ENCODE results near the gene IFNA1. TPM values are rescaled to one million over a fixed set of nuclear protein-coding genes. Genes with fewer than 3 reads are reported as not detected.
A peak's percentile ranks its signal among the peaks of the same experiment; 100 is the strongest.

Gene IFNA1
- total RNA-seq, 1 experiment from 2014 or later: not detected

GRCh38 chr9:21392270-21392669 is 48.0 kb upstream of the IFNA1 start:
- Histone ChIP-seq H3K27ac (ENCODE audit: insufficient read length, low read depth, low read length) (no peak overlapping the region), H3K27me3 (ENCODE audit: insufficient read depth, low read length) (no peaks in the 10 kb centered on the region), H3K4me1 (ENCODE audit: insufficient read depth, low read length) (no peaks in the 10 kb centered on the region), H3K18ac (ENCODE audit: insufficient read length, low read depth, low read length) (no peak overlapping the region), H4K5ac (ENCODE audit: insufficient read length, low read depth, low read length) (no peak overlapping the region), H3K9me3 (ENCODE audit: control insufficient read depth, low read depth, low read length) (no peaks in the 10 kb centered on the region), H3K4me2 (ENCODE audit: insufficient read depth, insufficient read length, low read length) (no peak overlapping the region), H4K8ac (replicated peaks; ENCODE audit: insufficient read length, low read depth, low read length) (no peak overlapping the region), H2BK15ac (ENCODE audit: low read depth, low read length) (no peak overlapping the region), H3K23me2 (ENCODE audit: insufficient read length, low read depth, low read length, poor library complexity, severe bottlenecking) (no peaks in the 10 kb centered on the region), H3K79me1 (ENCODE audit: insufficient read depth, low read depth, low read length, poor library complexity, severe bottlenecking) (no peaks in the 10 kb centered on the region), H2BK120ac (ENCODE audit: low read depth, low read length, poor library complexity, severe bottlenecking) (no peak overlapping the region), H2BK5ac (ENCODE audit: insufficient read length, low read length) (no peak overlapping the region), H2BK12ac (ENCODE audit: insufficient read length, low read depth, low read length) (no peak overlapping the region), H3T11ph (ENCODE audit: low read length) (no peak overlapping the region), H3K9ac (ENCODE audit: extremely low read depth, insufficient read length, low read length) (no peak overlapping the region), H2AFZ (ENCODE audit: low read length) (no peak overlapping the region), H3K14ac (ENCODE audit: insufficient read depth, low read length) (no peak overlapping the region), H2BK20ac (ENCODE audit: low read depth, low read length, poor library complexity, severe bottlenecking) (no peak overlapping the region), H3K79me2 (ENCODE audit: insufficient read depth, low read length) (no peaks in the 10 kb centered on the region), H3K4ac (ENCODE audit: low read depth, low read length) (no peak overlapping the region), H4K20me1 (ENCODE audit: control insufficient read depth, insufficient read depth, insufficient read length) (no peaks in the 10 kb centered on the region), H3K56ac (ENCODE audit: insufficient read length, low read depth, low read length) (no peak overlapping the region), H4K91ac (ENCODE audit: insufficient read length, low read depth, low read length) (no peak overlapping the region), H2AK5ac (ENCODE audit: insufficient read length, low read length) (no peak overlapping the region), H3K23ac (ENCODE audit: insufficient read length, low read depth, low read length) (no peak overlapping the region)
- H3K4me3 Mint-ChIP-seq: no peak overlapping the region
- no peak overlapping the region for H3K27ac Mint-ChIP-seq
- no peaks in the 10 kb centered on the region; a peak in 1 of 5 replicates for H3K9me3 Mint-ChIP-seq
- WGBS (ENCODE audit: extremely low coverage, insufficient read length, low lambda C conversion rate): no CpG with 5 or more reads among the region's 6 CpGs
- TF ChIP-seq, protein P1, sequence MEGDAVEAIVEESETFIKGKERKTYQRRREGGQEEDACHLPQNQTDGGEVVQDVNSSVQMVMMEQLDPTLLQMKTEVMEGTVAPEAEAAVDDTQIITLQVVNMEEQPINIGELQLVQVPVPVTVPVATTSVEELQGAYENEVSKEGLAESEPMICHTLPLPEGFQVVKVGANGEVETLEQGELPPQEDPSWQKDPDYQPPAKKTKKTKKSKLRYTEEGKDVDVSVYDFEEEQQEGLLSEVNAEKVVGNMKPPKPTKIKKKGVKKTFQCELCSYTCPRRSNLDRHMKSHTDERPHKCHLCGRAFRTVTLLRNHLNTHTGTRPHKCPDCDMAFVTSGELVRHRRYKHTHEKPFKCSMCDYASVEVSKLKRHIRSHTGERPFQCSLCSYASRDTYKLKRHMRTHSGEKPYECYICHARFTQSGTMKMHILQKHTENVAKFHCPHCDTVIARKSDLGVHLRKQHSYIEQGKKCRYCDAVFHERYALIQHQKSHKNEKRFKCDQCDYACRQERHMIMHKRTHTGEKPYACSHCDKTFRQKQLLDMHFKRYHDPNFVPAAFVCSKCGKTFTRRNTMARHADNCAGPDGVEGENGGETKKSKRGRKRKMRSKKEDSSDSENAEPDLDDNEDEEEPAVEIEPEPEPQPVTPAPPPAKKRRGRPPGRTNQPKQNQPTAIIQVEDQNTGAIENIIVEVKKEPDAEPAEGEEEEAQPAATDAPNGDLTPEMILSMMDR (conservative IDR thresholded peaks at IDR 0.05): peak; percentile 62
- no peaks in the 10 kb centered on the region for H3K36me3 Mint-ChIP-seq (ENCODE audit: insufficient read depth in 1 of 3, low read depth in 3 of 3)
- H3K4me1 Mint-ChIP-seq: peaks cover 2 to 5% of the 10 kb centered on the region in 2 experiments; a peak in 2 of 4 replicates
- H3K27me3 Mint-ChIP-seq (ENCODE audit: low read depth): peaks cover 41% of the 10 kb centered on the region
- peak; percentile 68 for DNase-seq
